HL-60 (cell line): ENCODE measurements around the gene BMAL1.

Experiments used
- CTCF ChIP-seq: IDR thresholded peaks from one replicate; pipeline ENCODE4 v1.5.1; 2011; ENCODE audit warnings: low read length, control low read depth, inconsistent platforms; ENCODE audit not compliant: insufficient read depth
- GABPA ChIP-seq: IDR thresholded peaks from 2 replicates; pipeline ENCODE4 v1.6.1; 2012; ENCODE audit warnings: low read depth
- POLR2AphosphoS5 ChIP-seq: IDR thresholded peaks from 2 replicates; pipeline ENCODE4 v1.6.1; 2012; ENCODE audit warnings: low read depth
- REST ChIP-seq: IDR thresholded peaks from 2 replicates; pipeline ENCODE4 v1.6.1; 2012; ENCODE audit warnings: low read depth; ENCODE audit not compliant: insufficient replicate concordance
- SPI1 ChIP-seq: IDR thresholded peaks from 2 replicates; pipeline ENCODE4 v1.6.1; 2012; ENCODE audit warnings: low read depth, mild to moderate bottlenecking, borderline replicate concordance

GRCh38 chr11:13358596-13359270 lies 81.1 kb downstream of the BMAL1 start:
- TF ChIP-seq CTCF (no peak), POLR2AphosphoS5 (no peak), REST (no peak), GABPA (no peak), SPI1 (no peak)
